GM23338 (cell line): ENCODE measurements around the gene NEDD4. TPM values are rescaled to one million over a fixed set of nuclear protein-coding genes. Genes with fewer than 3 reads are reported as not detected.
A peak's percentile ranks its signal among the peaks of the same experiment; 100 is the strongest.

Experiments used
- ATAC-seq: fragments of 200-7000 bp; cut with Tn5 transposase; 3 replicates; pipeline ENCODE4 v1.9.1; 2020
- DNase-seq: peaks from one replicate; pipeline ENCODE4 v3.0.0-alpha.2; 2015; ENCODE audit warnings: low spot score
- H2AFZ ChIP-seq: fragments of 200-600 bp; sonication (generic); 2 replicates; pipeline ENCODE4 v1.8.0; 2016; ENCODE audit warnings: antibody characterized with exemption, mild to moderate bottlenecking, moderate library complexity
- H3F3A ChIP-seq: fragments of 200-600 bp; sonication (generic); replicated peaks from 2 replicates; pipeline ENCODE4 v1.8.0; 2017; ENCODE audit warnings: antibody characterized with exemption, mixed run types, low read depth
- H3K27ac ChIP-seq: fragments of 200-600 bp; sonication (generic); 2 replicates; pipeline ENCODE4 v1.6.1; 2016; ENCODE audit warnings: low read depth
- H3K27me3 ChIP-seq: fragments of 200-600 bp; sonication (generic); 2 replicates; pipeline ENCODE4 v1.8.0; 2016; ENCODE audit warnings: mild to moderate bottlenecking, mixed run types, moderate library complexity; ENCODE audit not compliant: insufficient read depth
- H3K36me3 ChIP-seq: fragments of 200-600 bp; sonication (generic); 2 replicates; pipeline ENCODE4 v1.8.0; 2016; ENCODE audit warnings: mild to moderate bottlenecking; ENCODE audit not compliant: insufficient read depth
- H3K4me1 ChIP-seq: fragments of 200-600 bp; sonication (generic); 2 replicates; pipeline ENCODE4 v1.8.0; 2016; ENCODE audit warnings: mild to moderate bottlenecking, moderate library complexity; ENCODE audit not compliant: insufficient read depth
- H3K4me2 ChIP-seq: fragments of 200-600 bp; sonication (generic); 2 replicates; pipeline ENCODE4 v1.7.1; 2017; ENCODE audit warnings: mixed run types
- H3K4me3 ChIP-seq: fragments of 200-600 bp; sonication (generic); 2 replicates; pipeline ENCODE4 v1.6.1; 2016; ENCODE audit warnings: mixed run types
- H3K79me2 ChIP-seq: fragments of 200-600 bp; sonication (generic); replicated peaks from 2 replicates; pipeline ENCODE4 v1.8.0; 2017; ENCODE audit warnings: mild to moderate bottlenecking; ENCODE audit not compliant: insufficient read depth
- H3K9me2 ChIP-seq: fragments of 200-600 bp; sonication (generic); 2 replicates; pipeline ENCODE4 v1.8.0; 2017; ENCODE audit not compliant: insufficient read depth
- H4K20me1 ChIP-seq: fragments of 200-600 bp; sonication (generic); replicated peaks from 2 replicates; pipeline ENCODE4 v1.8.0; 2017; ENCODE audit warnings: mild to moderate bottlenecking; ENCODE audit not compliant: insufficient read depth
- H3K27ac Mint-ChIP-seq: 2 replicates; pipeline ENCODE4 v1.8.0; 2020; ENCODE audit warnings: inconsistent platforms, mild to moderate bottlenecking, moderate library complexity, mixed read lengths
- H3K27me3 Mint-ChIP-seq: 3 replicates; pipeline ENCODE4 v1.8.0; 2022; ENCODE audit warnings: low read depth, mild to moderate bottlenecking, moderate library complexity, mixed read lengths, inconsistent platforms; ENCODE audit not compliant: insufficient read depth, poor library complexity
- H3K36me3 Mint-ChIP-seq: 3 replicates; pipeline ENCODE4 v1.8.0; 2021; ENCODE audit warnings: low read depth, mild to moderate bottlenecking, inconsistent platforms, moderate library complexity, mixed read lengths
- H3K4me1 Mint-ChIP-seq: 3 replicates; pipeline ENCODE4 v1.8.0; 2020; ENCODE audit warnings: mild to moderate bottlenecking, inconsistent platforms, mixed read lengths
- H3K4me3 Mint-ChIP-seq: 3 replicates; pipeline ENCODE4 v1.8.0; 2021; ENCODE audit warnings: moderate library complexity, mild to moderate bottlenecking, inconsistent platforms, mixed read lengths
- H3K9me3 Mint-ChIP-seq: 3 replicates; pipeline ENCODE4 v1.8.0; 2020; ENCODE audit warnings: moderate library complexity, mild to moderate bottlenecking, inconsistent platforms, mixed read lengths
- EZH2phosphoT487 ChIP-seq: fragments of 200-600 bp; sonication (generic); IDR thresholded peaks from one replicate; pipeline ENCODE4 v1.8.1; 2018; ENCODE audit warnings: antibody characterized with exemption; ENCODE audit not compliant: unreplicated experiment
- NANOG ChIP-seq: IDR thresholded peaks from 2 replicates; pipeline ENCODE4 v1.6.1; 2016; ENCODE audit warnings: antibody characterized with exemption, borderline replicate concordance
- POLR2AphosphoS5 ChIP-seq: IDR thresholded peaks from 2 replicates; pipeline ENCODE4 v1.6.1; 2016; ENCODE audit warnings: antibody characterized with exemption, low read depth
- STAT1 ChIP-seq: IDR thresholded peaks from one replicate; pipeline ENCODE4 v1.6.1; 2016; ENCODE audit warnings: antibody characterized with exemption; ENCODE audit not compliant: unreplicated experiment
- ZNF331 ChIP-seq: fragments of 250-450 bp; sonication (Bioruptor Pico); IDR thresholded peaks from 2 replicates; pipeline ENCODE4 v1.5.0; 2020; ENCODE audit warnings: low read depth, mild to moderate bottlenecking, moderate library complexity
- polyA plus RNA-seq: library from polyadenylated mRNA; unstranded; fragments of >200 nt; fragmentation: Nextera tagmentation; extraction: Ambion mirVana; gene quantifications from 2 replicates; pipeline ENCODE4 v1.2.1, GENCODE V29; 2016
- total RNA-seq: library from RNA; depleted of rRNA; stranded (reverse); fragments of >200 nt; shearing (Covaris generic); gene quantifications from 2 replicates; pipeline ENCODE4 v1.2.3, GENCODE V29; 2014
- TF ChIP-seq, protein P1 (sequence below), 2 experiments: fragments of 200-600 bp in 1 of 2; sonication (generic) in 1 of 2; conservative IDR thresholded peaks; 2 replicates each; pipeline versions ENCODE4 v1.5.1 to v1.6.1; 2016 to 2017; ENCODE audit warnings: antibody characterized with exemption in 2 of 2, low read depth in 2 of 2, mild to moderate bottlenecking in 2 of 2, moderate library complexity in 1 of 2
- TF ChIP-seq, protein P2 (sequence below): IDR thresholded peaks from 2 replicates; pipeline ENCODE4 v1.6.1; 2016; ENCODE audit warnings: antibody characterized with exemption
- TF ChIP-seq, protein P3 (sequence below): IDR thresholded peaks from one replicate; pipeline ENCODE4 v1.6.1; 2018; ENCODE audit warnings: antibody characterized with exemption; ENCODE audit not compliant: unreplicated experiment

NEDD4 gene
- total and polyA plus RNA-seq, 2 experiments from 2014 or later = 2.1 to 7.2 TPM

DNA sequence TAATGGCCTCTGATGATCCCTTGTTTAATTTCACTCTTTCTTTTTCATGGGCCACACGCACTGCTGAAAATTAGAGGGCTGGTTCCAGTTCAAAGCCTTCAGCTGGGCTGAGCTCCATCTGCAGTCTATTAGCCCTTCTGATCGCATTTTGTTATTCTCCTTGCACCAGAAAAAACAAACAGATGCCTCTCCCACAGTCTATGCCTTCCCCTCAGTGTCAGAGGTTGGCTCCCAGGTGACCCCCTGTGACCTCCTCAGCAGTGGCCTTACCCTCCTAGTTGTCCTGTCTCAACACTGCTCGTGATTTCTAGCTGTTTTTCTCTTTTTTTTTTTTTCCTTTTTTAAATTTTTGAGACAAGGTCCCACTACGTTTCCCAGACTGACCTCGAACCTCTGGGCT lies 173.4 kb downstream of the NEDD4 start (continued):
- TF ChIP-seq, protein P1, sequence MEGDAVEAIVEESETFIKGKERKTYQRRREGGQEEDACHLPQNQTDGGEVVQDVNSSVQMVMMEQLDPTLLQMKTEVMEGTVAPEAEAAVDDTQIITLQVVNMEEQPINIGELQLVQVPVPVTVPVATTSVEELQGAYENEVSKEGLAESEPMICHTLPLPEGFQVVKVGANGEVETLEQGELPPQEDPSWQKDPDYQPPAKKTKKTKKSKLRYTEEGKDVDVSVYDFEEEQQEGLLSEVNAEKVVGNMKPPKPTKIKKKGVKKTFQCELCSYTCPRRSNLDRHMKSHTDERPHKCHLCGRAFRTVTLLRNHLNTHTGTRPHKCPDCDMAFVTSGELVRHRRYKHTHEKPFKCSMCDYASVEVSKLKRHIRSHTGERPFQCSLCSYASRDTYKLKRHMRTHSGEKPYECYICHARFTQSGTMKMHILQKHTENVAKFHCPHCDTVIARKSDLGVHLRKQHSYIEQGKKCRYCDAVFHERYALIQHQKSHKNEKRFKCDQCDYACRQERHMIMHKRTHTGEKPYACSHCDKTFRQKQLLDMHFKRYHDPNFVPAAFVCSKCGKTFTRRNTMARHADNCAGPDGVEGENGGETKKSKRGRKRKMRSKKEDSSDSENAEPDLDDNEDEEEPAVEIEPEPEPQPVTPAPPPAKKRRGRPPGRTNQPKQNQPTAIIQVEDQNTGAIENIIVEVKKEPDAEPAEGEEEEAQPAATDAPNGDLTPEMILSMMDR (conservative IDR thresholded peaks at IDR 0.05; ENCODE audit: low read depth in 2 of 2) = no peak
- no peak for TF ChIP-seq EZH2phosphoT487
- no peak for TF ChIP-seq POLR2AphosphoS5
- TF ChIP-seq ZNF331 (CRISPR knock-in tag) = no peak
- TF ChIP-seq, protein P2, sequence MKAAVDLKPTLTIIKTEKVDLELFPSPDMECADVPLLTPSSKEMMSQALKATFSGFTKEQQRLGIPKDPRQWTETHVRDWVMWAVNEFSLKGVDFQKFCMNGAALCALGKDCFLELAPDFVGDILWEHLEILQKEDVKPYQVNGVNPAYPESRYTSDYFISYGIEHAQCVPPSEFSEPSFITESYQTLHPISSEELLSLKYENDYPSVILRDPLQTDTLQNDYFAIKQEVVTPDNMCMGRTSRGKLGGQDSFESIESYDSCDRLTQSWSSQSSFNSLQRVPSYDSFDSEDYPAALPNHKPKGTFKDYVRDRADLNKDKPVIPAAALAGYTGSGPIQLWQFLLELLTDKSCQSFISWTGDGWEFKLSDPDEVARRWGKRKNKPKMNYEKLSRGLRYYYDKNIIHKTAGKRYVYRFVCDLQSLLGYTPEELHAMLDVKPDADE = no peak
- no peak for TF ChIP-seq NANOG
- no peak for TF ChIP-seq STAT1

DNA sequence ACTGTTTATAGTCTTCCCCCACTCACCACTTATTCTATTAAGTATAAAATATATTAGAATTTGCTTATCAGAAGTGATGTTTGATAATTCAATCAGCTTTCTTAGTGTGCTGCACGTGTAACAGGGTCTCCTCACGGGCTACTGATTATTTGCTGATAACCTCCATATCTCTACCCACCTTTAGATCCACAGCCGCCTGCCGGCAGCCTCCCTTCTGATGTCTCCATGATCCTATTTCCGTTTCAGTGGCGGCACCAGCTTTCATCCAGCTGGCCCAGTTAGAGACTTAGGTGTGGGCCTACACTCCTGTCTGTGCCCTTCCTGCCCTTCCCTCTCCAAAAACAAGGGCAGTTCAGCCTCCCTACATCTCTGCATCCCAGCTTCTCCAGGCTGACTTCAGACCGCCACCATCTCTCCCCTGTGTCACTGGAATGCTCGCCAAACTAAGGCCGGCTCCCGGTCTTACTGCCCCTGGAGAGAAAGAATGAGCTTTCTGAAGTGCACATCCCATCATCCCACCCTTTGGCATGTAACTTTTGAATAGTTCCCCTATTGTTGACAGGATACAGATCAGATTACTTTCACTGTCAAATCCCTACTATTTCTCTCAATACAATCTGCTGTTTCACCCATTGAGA lies 173.9 kb downstream of the NEDD4 start:
- H3K27me3 ChIP-seq = no peaks in the 10 kb centered on the region
- H3K36me3 ChIP-seq = no peaks in the 10 kb centered on the region
- no peak overlapping the region for H3K4me3 ChIP-seq
- Mint-ChIP-seq H3K4me1 (peaks cover 6% of the 10 kb centered on the region), H3K27me3 (no peaks in the 10 kb centered on the region), H3K9me3 (no peaks in the 10 kb centered on the region; the same call in 2 of the 3 replicates), H3K27ac (no peak overlapping the region), H3K4me3 (no peak overlapping the region), H3K36me3 (no peaks in the 10 kb centered on the region)
- no peak overlapping the region for H3K4me2 ChIP-seq
- H2AFZ ChIP-seq = peak overlapping the region; percentile 74; the same call in 1 of the 2 replicates
- no peaks in the 10 kb centered on the region for H3K4me1 ChIP-seq
- TF ChIP-seq NANOG = no peak
- no peak overlapping the region for H3K27ac ChIP-seq
- DNase-seq (peak; percentile 22), ATAC-seq (peak; percentile 57)
- no peaks in the 10 kb centered on the region for H3K79me2 ChIP-seq
- H4K20me1 ChIP-seq = no peaks in the 10 kb centered on the region
- 0 out of 2 replicates have a peak, but pooled peaks cover 3% of the 10 kb centered on the region for H3K9me2 ChIP-seq
- no peaks in the 10 kb centered on the region for H3F3A ChIP-seq

DNA sequence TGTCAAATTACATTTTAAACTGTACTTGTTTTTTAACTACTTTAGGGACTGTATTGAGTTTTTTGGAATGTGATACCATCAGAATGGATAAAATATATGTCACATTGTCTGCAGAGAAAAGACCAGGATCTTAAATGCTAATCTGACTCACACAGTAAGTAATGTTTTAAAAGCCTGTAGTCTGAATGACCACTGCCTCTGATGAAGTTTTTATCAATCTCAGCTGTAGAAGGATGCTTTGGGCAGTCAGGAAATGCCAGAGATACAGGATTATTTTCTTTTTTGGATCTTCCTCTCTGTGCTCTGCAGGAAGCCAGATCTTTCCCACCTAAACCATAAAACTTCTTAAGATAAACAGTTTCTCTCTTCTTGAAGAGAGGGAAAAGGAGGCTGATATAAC lies 177.4 kb downstream of the NEDD4 start:
- ATAC-seq = no peak
- Mint-ChIP-seq H3K27ac (no peak overlapping the region), H3K4me1 (peaks cover 6% of the 10 kb centered on the region)
- TF ChIP-seq EZH2phosphoT487 (no peak), ZNF331 (CRISPR knock-in tag) (no peak)
- TF ChIP-seq, protein P3, sequence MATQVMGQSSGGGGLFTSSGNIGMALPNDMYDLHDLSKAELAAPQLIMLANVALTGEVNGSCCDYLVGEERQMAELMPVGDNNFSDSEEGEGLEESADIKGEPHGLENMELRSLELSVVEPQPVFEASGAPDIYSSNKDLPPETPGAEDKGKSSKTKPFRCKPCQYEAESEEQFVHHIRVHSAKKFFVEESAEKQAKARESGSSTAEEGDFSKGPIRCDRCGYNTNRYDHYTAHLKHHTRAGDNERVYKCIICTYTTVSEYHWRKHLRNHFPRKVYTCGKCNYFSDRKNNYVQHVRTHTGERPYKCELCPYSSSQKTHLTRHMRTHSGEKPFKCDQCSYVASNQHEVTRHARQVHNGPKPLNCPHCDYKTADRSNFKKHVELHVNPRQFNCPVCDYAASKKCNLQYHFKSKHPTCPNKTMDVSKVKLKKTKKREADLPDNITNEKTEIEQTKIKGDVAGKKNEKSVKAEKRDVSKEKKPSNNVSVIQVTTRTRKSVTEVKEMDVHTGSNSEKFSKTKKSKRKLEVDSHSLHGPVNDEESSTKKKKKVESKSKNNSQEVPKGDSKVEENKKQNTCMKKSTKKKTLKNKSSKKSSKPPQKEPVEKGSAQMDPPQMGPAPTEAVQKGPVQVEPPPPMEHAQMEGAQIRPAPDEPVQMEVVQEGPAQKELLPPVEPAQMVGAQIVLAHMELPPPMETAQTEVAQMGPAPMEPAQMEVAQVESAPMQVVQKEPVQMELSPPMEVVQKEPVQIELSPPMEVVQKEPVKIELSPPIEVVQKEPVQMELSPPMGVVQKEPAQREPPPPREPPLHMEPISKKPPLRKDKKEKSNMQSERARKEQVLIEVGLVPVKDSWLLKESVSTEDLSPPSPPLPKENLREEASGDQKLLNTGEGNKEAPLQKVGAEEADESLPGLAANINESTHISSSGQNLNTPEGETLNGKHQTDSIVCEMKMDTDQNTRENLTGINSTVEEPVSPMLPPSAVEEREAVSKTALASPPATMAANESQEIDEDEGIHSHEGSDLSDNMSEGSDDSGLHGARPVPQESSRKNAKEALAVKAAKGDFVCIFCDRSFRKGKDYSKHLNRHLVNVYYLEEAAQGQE = no peak

More for the DNA sequence above, 177.4 kb downstream of the NEDD4 start:
- no peak for DNase-seq
- Histone ChIP-seq H3K79me2 (no peaks in the 10 kb centered on the region), H4K20me1 (no peaks in the 10 kb centered on the region), H3K27me3 (no peaks in the 10 kb centered on the region), H3K36me3 (no peaks in the 10 kb centered on the region), H3K9me2 (no peaks in the 10 kb centered on the region), H3K4me2 (no peak overlapping the region), H3K27ac (no peak overlapping the region), H2AFZ (no peak overlapping the region; the same call in 1 of the 2 replicates), H3K4me1 (no peaks in the 10 kb centered on the region), H3K4me3 (no peak overlapping the region), H3F3A (no peaks in the 10 kb centered on the region)
- H3K4me3 Mint-ChIP-seq = no peak overlapping the region
- H3K9me3 Mint-ChIP-seq = no peaks in the 10 kb centered on the region; the same call in 2 of the 3 replicates
- peaks cover 1% of the 10 kb centered on the region for H3K27me3 Mint-ChIP-seq
- no peaks in the 10 kb centered on the region for H3K36me3 Mint-ChIP-seq
